Measurements from ENCODE around the gene MDGA2.

The MDGA2 gene

DNA sequence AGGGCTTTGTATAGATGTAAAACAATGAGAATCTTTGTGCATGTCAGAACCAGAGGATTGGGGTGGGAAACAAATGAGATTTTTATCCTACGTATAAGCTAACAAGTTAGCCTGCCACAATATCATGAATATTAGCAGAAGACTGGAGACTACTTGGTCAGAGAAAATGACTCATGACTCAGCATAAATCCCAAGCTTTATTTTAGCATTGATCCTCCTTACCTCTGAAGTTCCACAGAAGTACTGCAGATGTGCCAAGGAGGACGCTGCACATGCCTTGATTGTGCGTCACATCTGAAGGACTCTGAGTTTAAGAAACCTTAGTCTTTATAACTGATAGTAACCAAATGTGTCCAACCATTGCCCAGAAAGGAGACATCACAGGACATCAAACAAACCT is 789.8 kb downstream of the MDGA2 start:
- FAIRE-seq, result no peak

DNA sequence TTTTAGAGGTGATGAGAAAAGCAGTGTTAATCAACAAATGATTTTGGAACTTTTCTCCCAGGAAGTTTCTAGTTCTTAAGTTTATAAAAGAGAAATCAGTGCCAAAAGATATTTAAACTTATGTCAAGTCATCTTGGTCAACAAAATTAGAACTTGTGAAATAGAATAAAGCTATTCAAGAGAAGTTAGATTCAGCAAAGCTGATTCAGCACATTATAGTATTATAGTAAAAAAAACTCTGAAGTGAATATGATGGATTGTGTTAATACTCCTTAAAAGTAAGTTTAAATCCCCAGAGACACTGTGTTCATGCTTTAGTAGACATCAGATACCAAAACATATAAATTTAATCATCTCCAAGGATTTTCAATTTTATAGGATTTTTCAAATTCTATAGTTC is 813.7 kb downstream of the MDGA2 start:
- FAIRE-seq, result no peak

- no peak for FAIRE-seq
Measured at GRCh38 chr14:46840944-46841720, 834.3 kb downstream of the MDGA2 start.

DNA sequence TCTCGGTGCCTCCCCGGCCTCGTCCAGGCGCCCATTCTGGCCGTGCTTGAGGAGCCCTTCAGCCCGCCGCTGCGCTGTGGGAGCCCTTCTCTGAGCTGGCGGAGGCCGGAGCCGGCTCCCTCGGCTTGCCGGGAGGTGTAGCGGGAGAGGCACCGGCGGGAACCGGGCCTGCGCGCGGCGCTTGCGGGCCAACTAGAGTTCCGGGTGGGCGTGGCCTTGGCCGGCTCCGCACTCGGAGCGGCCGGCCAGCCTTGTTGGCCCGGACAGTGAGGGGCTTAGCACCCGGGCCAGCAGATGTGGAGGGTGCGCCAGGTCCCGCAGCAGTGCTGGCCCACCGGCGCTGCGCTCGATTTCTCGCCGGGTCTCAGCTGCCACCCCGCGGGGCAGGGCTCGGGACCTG is 855.1 kb downstream of the MDGA2 start:
- FAIRE-seq, result no peak

GRCh38 chr14:46819117-46819516 is 856.3 kb downstream of the MDGA2 start:
- FAIRE-seq, result no peak

DNA sequence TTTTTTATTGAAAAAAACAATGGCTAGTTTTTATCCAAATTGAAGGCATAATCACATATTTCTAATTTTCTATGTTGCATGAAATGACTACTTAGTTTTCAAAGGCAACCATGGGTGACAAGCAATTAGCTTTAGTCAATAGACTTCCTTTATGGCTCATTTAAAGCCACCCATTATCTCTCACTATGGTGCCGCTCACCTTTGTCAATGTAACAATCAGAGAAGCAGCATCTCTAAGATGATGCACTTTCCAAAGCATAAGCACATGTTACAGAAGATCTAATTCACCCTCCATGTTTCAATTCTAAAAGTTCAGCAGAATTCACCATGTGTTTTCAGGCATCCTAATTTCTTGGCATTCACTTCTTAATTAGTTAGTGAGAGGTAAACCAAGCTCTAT is 857.3 kb downstream of the MDGA2 start:
- FAIRE-seq, result no peak

DNA sequence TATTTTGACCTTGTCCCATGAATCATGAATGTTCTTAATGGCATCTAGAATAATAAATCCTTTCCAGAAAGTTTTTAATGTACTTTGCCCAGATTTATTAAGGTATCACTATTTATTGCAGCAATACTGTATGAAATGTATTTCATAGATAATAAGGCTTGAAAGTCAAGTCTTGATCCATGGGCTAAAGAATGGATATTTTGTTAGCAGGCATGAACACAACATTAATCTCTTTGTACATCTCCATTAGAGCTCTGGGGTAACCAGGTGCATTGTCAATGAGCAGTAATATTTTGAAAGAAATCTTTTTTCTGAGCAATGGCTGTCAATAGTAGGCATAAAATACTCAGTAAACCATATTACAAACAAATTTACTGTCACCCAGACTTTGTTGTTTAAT is 882.3 kb downstream of the MDGA2 start:
- FAIRE-seq, result no peak
